Breast epithelium (tissue), 4 donors: ENCODE data around the gene ADGRV1. TPM values are rescaled to one million over a fixed set of nuclear protein-coding genes. Genes with fewer than 3 reads are reported as not detected.

Source experiments
- DNase-seq, 2 donors: peaks; one replicate each; pipeline ENCODE4 v3.0.0-alpha.2; 2019; ENCODE audit warnings: low spot score in 2 of 2
- H3K27ac ChIP-seq, 2 donors: fragments of 200-600 bp; sonication (generic) in 1 of 2; one replicate each; pipeline ENCODE4 v1.5.1; 2016 to 2019; ENCODE audit warnings: mild to moderate bottlenecking in 1 of 2
- H3K27me3 ChIP-seq, 2 donors: fragments of 200-600 bp; sonication (generic) in 1 of 2; one replicate each; pipeline versions ENCODE4 v1.5.1 to v1.6.0; 2017 to 2019; ENCODE audit warnings: control low read depth in 1 of 2, mild to moderate bottlenecking in 1 of 2
- H3K36me3 ChIP-seq: fragments of 200-600 bp; one replicate; pipeline ENCODE4 v1.5.1; 2019
- H3K4me1 ChIP-seq, 2 donors: fragments of 200-600 bp; sonication (generic); one replicate each; pipeline ENCODE4 v1.5.1; 2016 to 2019; ENCODE audit warnings: control low read depth in 1 of 2
- H3K4me3 ChIP-seq, 3 donors: fragments of 200-600 bp; sonication (generic); 1 replicate in 2 of 3; 2 replicates in 1 of 3; pipeline ENCODE4 v1.5.1; 2016 to 2019; ENCODE audit warnings: mild to moderate bottlenecking in 3 of 3, moderate library complexity in 2 of 3
- H3K9me3 ChIP-seq, 2 donors: fragments of 200-600 bp; sonication (generic) in 1 of 2; one replicate each; pipeline ENCODE4 v1.5.1; 2016 to 2019; ENCODE audit warnings: control low read depth in 1 of 2
- CTCF ChIP-seq, 3 donors: fragments of 450-650 bp; IDR thresholded peaks; one replicate each; pipeline ENCODE4 v1.5.1; 2016 to 2017; ENCODE audit warnings: antibody characterized with exemption in 3 of 3, mild to moderate bottlenecking in 3 of 3, moderate library complexity in 3 of 3
- POLR2A ChIP-seq: fragments of 450-650 bp; IDR thresholded peaks from one replicate; pipeline ENCODE4 v1.6.1; 2016; ENCODE audit warnings: antibody characterized with exemption, mild to moderate bottlenecking, moderate library complexity
- POLR2AphosphoS5 ChIP-seq, 3 donors: sonication (generic); formaldehyde crosslinking; IDR thresholded peaks; one replicate each; pipeline ENCODE4 v1.6.1; 2017; ENCODE audit warnings: antibody characterized with exemption in 3 of 3
- intact Hi-C: fragments of 100-400 bp; cut with DNase I; formaldehyde crosslinking; loops from one replicate; pipeline ENCODE4 v1.15.1; 2023; ENCODE audit warnings: low total_unique reads
- total RNA-seq, 3 donors: library from RNA; depleted of rRNA; stranded (reverse); fragments of >200 nt; gene quantifications; one replicate each; pipeline ENCODE4 v1.1.0, GENCODE V29; 2016

The ADGRV1 gene
- total RNA-seq, 3 donors from 2014 or later: 0.32 to 85.2 (median 55.3) TPM

DNA sequence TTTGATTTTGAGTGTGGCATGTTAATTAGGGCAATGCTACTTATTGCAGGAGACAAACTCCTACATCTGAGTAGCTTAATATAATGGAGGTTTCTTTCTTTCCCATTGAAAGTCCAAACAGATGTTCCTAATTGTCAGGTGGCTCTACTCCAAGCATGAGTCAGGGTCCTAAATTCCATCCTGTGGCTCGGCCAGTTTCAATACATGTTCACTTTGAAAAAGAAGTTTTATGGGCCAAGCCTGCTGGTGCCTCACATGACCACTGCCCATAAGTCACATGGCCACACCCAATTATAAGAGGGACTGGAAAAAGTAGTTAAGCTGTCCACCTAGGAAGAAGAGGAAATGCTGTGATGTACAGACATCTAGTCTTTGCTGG lies 654.1 kb downstream of the ADGRV1 start:
- Histone ChIP-seq H3K27ac (peak overlapping the region; percentile 65 to 80), H3K9me3 (no peaks in the 10 kb centered on the region), H3K4me3 (no peak overlapping the region), H3K36me3 (no peaks in the 10 kb centered on the region), H3K4me1 (peaks cover 0 to 5% of the 10 kb centered on the region in 2 donors), H3K27me3 (no peaks in the 10 kb centered on the region)
- peak in 2 of 3 donors; percentile 13 to 29 for TF ChIP-seq POLR2AphosphoS5 (IDR thresholded peaks at IDR 0.05)
- TF ChIP-seq POLR2A: no peak
- TF ChIP-seq CTCF (IDR thresholded peaks at IDR 0.05): no peak
- DNase-seq: no peak
- intact Hi-C loops: no loop called here

Other genes starting within 250 kb of the ADGRV1 start
- gene CETN3, start 149.0 kb upstream of the ADGRV1 start, total RNA-seq: 10 to 100 TPM in 2 of 3 donors, 1 to 10 TPM in 1; 7.7 to 13.8 (median 11.8) TPM
- 1 to 10 TPM; 4.5 to 10.0 (median 5.2) TPM for gene MBLAC2, start 84.0 kb upstream of the ADGRV1 start, total RNA-seq
- gene POLR3G, start 83.9 kb upstream of the ADGRV1 start, total RNA-seq: 1 to 10 TPM; 2.0 to 4.8 (median 2.4) TPM
- gene LYSMD3, start 29.2 kb upstream of the ADGRV1 start, total RNA-seq: 10 to 100 TPM; 11.5 to 19.3 (median 15.7) TPM